ENCODE data around the gene MRPL17.

The MRPL17 gene

GRCh38 chr11:6653097-6653496 is 30.0 kb downstream of the MRPL17 start:
- no peak for DNase-seq

DNA sequence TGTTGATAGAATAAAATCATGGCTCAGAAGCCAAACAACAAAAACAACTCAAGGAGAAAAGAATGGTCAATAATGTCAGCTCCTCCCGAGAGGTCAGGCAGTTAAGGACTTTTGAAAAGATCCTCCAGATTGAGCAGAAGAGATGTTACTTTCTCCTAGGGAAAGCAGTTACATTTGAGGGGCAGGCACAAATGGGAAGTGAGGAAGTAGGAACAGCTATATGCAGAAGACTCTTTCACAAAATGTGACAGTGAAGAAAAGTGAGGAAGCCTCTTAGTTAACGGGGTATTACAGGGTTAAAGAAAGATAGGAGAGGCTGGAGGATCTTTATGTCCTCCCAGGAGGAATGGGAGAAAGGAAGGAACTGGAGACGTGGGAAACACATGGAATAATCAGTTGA is 31.0 kb downstream of the MRPL17 start:
- DNase-seq = no peak

DNA sequence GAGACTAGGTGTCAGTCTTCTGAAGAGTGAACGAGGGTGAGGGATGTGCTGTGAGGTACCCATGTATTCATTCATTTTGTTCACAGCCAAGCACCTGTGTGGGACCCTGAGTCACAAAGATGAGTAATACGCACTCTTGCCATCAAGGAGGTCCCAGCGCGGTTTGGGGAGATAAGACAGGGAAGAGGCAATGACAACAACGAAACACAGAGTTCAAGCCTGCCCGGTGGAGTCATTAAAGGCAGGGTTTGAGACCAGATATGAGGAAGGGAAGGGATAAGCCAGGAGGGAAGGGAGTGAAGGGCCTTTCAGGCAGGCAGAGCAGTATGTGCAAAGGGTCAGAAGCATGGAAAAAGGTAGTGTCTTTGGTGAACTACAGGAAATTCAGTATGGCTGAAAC is 32.2 kb downstream of the MRPL17 start:
- no peak for DNase-seq

DNA sequence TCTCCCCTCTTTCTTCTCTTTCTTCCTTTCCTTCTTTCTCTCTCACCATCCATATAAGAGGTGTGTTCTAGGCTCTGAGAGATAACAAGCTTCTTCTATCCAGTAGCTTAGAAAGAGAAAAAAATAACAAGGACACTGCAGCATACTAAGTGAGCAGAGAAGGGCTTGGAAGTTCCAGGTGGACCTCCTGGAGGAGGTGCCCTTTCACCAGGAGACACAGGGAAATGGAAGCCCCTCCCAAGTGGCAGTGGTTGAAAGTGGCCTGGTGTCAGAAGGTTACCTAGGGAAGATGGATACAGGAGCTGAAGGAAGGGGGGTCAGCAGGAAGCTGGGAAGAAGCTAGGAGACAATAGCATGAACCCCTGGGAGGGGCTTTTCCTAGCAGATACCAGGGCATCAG is 33.0 kb downstream of the MRPL17 start:
- no peak for DNase-seq

GRCh38 chr11:6648501-6648900 is 34.6 kb downstream of the MRPL17 start:
- DNase-seq = no peak

- DNase-seq = no peak
These were observed 35.3 kb downstream of the MRPL17 start for GRCh38 chr11:6647836-6648235.

DNA sequence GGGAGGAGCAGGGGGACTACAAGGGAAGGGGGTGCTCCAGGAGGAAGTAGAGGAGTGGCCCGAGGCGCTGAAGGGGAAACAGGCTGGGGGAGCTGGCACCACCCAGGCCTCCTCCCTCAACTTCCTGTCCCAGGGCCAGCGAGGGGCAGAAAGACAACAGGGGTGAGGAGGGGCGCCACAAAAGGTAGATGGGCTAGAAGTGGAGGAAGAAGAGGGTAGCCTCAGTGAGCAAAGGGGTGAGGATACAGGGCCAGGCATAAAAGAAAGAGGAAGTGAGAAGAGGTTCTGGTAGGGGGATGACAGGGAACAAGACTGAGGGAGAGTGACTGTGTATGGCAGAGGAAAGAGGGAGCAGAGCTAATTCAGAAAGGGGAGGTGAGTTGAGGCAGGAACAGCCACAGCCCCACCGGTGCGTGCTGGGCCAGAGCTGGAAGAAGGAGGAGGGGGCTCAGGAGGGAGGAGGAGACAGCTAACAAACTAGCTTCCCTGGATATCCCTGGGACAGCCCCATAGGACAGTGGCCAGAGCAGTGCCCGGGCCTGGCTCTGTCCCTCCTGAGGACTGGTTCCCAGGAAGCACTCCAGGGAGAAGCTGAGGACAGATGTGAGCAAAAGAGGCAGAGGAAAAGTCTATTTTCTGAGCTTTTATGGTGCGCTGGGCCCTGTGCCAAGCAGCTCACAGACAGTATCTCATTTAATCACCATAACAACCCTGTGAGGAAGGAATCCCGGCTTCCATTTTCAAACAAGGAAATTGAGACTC is 36.0 kb downstream of the MRPL17 start:
- DNase-seq = no peak

DNA sequence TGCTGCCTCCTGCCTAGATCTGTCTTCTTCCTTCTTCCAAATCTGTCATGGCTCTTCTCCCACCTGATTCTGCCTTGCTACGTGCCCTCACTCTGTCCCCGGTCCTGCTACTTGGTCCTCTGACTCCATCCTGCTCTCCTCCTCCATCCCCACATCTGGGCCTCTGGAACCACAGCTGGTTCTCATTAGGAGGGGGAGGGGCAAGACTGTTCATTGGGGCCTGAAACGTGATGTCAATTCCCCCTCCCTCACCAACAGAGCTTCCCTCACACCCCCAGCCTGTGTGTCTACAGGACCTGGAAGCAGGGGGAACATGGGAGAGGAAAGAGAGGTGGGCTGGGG is 36.6 kb downstream of the MRPL17 start:
- no peak for DNase-seq

DNA sequence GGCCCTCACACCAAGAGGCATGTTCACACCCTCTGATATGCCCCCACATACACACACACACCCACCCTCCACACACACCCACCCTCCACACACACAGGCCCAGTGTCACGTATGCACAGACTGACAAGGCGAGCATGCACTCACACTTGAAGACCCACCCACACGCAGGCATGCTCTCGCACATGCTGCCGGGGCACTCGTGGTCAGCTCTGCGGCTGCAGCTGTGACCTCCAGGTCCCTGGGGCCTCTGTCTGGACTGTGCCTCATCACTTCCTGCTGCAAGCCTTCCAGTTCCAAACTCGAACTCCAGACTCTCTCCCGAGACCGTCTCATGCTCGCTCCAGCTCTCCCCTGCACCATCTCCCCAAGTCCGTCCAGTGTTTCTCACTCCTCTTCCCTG is 37.1 kb downstream of the MRPL17 start:
- no peak for DNase-seq

GRCh38 chr11:6642957-6643356 is 40.2 kb downstream of the MRPL17 start:
- DNase-seq = no peak

DNA sequence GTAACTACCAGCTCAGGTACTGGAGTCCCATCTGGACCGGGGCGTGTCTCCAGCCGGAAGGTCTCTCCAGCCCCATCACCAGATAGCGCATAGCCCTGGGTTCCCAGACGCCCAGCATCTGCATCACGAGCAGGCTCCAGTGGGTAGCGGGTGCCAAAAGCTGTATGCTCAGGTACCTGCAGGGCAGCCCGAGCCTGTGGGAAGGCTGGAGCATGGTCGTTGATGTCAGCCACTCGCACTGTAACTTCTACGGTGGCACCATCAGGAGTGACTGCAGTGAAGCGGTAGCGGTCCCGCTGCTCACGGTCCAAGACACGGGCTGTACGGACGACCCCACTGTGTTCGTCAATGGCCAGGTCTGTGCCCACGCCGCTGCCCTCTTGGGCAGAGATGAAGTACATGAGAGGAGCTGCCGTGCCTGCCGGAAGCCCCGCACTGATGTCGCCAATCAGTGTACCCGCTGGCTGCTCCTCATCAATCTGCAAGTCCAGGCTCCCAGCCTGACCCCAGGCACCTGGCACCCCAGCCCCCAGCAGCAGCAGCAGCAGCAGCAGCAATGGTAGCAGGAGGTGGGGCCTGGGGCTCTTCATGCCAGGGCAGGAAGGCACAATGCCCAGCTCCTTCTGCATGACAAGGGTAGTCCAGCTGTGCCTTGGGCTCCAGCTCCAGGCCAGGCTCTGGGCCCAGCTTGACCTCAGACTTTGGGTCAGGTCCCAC is 42.0 kb downstream of the MRPL17 start:
- no peak for DNase-seq

DNA sequence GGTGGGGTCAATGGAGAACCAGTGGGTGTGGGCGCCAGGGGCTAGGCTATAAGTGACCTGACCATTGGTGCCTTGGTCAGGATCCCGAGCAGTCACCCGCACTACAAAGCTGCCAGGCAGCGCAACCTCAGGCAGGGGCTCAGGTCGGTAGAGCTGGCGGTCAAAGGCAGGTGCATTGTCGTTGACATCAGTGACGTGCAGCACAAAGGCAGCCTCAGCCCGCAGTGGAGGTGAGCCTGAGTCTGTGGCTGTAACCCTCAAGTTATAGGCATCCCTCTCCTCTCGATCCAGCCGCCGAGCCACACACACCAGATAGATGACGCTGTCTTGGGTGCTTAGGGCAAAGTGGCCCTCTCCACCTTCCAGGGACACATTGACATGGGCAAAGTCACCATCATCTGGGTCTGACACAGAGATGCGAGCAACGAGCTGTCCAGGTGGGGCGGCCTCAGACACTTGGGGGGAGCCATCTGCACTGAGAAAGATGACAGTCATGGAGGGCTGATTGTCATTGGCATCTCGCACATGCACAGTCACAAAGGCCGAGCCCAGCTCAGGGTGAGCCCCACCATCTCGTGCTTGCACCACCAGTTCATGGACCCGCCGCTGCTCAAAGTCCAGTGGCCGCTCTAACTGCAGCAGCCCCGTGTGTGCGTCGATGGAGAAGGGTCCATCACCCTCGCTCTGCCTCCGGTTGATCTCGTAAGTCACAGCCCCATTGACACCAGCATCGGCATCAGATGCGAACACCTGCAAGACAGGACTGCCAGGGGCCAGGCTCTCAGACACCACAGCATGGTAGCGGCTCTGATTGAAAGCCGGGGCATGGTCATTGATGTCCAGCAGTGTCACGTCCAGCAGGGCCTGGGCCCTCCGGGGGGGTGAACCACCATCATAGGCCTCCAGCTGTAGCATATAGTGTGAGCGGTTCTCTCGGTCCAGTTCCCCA is 42.8 kb downstream of the MRPL17 start:
- DNase-seq = no peak

- DNase-seq = no peak
These were observed 44.7 kb downstream of the MRPL17 start for GRCh38 chr11:6638429-6638828.

GRCh38 chr11:6637871-6638270 is 45.3 kb downstream of the MRPL17 start:
- DNase-seq = no peak

- DNase-seq = no peak
These were observed 46.7 kb downstream of the MRPL17 start for GRCh38 chr11:6636480-6636879.

DNA sequence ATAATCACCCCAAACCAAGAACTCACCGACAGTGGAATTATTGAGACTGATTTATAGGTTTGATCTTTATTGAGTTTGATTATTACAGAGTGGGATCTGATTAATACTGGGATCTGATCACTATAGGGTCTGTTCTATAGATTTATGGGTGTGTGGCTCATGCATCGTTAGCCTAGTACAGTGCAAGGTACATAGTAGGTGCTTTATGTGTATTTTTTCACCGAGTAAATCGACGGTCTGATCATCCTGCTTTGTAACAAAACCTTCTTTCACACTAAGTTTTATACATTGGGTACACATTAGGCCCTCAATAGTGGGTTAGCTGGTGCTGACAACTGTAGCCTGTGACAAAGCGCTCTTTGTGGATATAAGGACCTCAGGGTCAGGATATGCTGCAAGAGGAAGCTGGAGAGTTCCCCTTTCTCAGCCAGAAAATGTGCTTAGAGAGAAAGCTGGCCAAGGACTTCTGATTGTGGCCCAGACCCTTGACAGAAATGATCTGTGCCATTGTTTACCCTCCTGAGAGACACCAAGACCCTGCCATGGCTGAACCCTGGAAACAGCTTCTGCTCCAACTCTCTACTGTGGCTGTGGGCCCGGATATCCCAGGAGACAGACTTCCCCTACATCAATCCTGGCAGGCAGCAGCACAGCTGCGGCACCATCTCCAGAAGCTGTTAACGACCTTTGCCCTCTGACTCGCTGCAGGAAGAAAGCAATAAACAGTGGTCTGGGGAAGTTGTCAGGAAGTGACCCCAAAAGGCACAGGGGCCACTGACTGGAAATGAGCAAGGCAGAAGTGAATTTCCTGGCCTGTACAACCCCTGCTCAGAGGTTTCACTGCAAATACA is 47.8 kb downstream of the MRPL17 start:
- DNase-seq = no peak

DNA sequence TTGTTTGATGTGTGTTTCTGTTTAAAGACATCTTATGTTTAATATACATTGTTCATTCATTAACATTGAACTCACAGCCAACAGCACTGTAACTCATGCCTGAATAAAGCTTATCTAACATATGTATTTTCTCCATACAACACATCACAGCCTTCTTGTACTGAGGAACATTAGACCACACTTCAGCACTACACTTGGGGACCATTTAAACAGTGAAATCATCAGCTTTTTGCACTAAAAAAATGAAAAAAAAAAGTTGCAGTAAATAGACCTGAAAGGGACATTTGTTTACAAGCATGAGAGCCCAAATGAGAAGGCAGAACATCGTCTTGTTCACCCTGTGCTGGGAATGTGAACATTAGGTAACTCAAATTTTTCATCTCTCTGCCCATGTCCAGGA is 48.6 kb downstream of the MRPL17 start:
- DNase-seq = no peak

GRCh38 chr11:6633422-6634408 is 49.4 kb downstream of the MRPL17 start:
- no peak for DNase-seq

- DNase-seq = no peak
These were observed 50.7 kb downstream of the MRPL17 start for GRCh38 chr11:6632116-6633073.

DNA sequence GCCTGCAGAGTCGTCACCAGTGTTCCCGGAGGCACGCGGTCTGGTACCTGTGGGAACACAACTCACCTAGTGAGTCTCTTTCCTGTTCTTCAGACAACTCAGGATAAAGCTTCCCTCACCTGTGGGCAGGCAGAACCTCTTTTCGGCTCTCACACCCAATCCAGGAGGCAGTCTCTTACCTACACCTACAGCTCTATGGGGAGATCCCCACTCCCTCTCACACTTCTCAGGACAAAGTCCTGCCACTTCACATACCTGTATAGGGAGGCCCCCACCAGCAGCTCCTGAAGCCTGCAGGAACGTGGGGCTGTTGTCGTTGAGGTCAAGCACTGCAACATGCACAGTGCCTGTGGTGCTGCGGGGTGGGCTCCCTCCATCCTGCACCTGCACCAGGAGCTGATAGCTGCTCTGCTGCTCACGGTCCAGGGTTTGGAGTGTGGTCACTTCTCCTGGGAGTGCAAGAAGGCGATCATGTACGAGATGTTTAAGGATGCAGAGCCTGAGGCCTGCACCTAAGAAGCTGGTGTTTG is 51.7 kb downstream of the MRPL17 start:
- no peak for DNase-seq
